ENCODE measurements around the gene ME3.

The ME3 gene

DNA sequence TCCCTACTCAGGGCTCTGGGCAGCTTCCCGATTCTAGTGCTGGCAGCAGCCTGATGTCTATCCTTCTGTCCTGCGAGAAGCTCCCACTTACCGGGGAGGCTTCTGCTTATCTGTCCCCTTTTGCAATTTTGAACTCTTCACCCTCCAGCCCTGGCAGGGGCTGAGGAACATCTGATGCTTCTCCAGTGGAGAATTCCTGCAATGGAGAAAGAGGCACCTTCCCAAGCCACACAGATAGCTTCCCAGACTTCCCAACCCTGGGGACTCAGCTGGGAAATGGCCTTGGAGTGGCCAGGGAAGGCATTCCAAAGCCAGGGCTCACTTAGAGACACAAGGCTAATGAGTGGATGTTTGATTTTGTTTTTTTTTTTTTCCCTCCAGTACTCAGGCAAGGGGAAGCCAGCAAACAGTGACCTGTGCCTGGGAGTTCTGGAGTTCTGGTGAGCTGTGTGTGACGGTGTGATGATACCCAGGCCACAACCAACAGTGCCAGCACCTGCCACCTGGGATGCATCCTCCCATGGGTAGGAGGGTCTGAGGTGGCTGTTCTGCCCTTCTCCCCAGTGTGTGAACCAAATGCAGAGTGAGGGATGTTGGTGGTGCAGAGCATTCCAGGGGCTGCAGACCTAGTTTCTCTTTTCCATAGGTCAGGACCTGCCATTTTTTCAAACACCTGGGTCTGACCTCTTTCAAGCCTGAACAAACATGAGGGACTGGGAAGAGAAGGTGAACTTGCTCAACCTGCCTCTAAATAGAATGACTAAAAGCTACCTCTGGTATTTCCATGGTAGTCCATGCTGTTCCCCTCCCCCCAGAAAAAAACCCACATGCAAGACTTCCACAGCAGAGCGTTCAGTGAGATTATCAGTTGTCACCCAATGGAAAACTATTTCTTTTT lies 202.7 kb downstream of the ME3 start:
- H3K27ac ChIP-seq (replicated peaks), result no peak overlapping the region
- no peak for TF ChIP-seq GABPA (IDR thresholded peaks at IDR 0.05; ENCODE audit: low read depth)
- TF ChIP-seq POLR2AphosphoS5 (IDR thresholded peaks at IDR 0.05; ENCODE audit: low read depth), result no peak
- no peak for TF ChIP-seq SPI1 (IDR thresholded peaks at IDR 0.05; ENCODE audit: borderline replicate concordance, low read depth)
- TF ChIP-seq, protein P1, sequence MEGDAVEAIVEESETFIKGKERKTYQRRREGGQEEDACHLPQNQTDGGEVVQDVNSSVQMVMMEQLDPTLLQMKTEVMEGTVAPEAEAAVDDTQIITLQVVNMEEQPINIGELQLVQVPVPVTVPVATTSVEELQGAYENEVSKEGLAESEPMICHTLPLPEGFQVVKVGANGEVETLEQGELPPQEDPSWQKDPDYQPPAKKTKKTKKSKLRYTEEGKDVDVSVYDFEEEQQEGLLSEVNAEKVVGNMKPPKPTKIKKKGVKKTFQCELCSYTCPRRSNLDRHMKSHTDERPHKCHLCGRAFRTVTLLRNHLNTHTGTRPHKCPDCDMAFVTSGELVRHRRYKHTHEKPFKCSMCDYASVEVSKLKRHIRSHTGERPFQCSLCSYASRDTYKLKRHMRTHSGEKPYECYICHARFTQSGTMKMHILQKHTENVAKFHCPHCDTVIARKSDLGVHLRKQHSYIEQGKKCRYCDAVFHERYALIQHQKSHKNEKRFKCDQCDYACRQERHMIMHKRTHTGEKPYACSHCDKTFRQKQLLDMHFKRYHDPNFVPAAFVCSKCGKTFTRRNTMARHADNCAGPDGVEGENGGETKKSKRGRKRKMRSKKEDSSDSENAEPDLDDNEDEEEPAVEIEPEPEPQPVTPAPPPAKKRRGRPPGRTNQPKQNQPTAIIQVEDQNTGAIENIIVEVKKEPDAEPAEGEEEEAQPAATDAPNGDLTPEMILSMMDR (IDR thresholded peaks at IDR 0.05; ENCODE audit: insufficient read depth, low read length), result no peak
- TF ChIP-seq, protein P2, sequence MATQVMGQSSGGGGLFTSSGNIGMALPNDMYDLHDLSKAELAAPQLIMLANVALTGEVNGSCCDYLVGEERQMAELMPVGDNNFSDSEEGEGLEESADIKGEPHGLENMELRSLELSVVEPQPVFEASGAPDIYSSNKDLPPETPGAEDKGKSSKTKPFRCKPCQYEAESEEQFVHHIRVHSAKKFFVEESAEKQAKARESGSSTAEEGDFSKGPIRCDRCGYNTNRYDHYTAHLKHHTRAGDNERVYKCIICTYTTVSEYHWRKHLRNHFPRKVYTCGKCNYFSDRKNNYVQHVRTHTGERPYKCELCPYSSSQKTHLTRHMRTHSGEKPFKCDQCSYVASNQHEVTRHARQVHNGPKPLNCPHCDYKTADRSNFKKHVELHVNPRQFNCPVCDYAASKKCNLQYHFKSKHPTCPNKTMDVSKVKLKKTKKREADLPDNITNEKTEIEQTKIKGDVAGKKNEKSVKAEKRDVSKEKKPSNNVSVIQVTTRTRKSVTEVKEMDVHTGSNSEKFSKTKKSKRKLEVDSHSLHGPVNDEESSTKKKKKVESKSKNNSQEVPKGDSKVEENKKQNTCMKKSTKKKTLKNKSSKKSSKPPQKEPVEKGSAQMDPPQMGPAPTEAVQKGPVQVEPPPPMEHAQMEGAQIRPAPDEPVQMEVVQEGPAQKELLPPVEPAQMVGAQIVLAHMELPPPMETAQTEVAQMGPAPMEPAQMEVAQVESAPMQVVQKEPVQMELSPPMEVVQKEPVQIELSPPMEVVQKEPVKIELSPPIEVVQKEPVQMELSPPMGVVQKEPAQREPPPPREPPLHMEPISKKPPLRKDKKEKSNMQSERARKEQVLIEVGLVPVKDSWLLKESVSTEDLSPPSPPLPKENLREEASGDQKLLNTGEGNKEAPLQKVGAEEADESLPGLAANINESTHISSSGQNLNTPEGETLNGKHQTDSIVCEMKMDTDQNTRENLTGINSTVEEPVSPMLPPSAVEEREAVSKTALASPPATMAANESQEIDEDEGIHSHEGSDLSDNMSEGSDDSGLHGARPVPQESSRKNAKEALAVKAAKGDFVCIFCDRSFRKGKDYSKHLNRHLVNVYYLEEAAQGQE (IDR thresholded peaks at IDR 0.05; ENCODE audit: insufficient replicate concordance, low read depth), result no peak
- H3K4me3 ChIP-seq (replicated peaks; ENCODE audit: insufficient read depth, low read length), result no peak overlapping the region
- DNase-seq (ENCODE audit: low read depth in 1 of 2, low spot score in 1 of 2), result no peak
- H3K27me3 ChIP-seq (ENCODE audit: insufficient read depth, poor library complexity, severe bottlenecking), result no peaks in the 10 kb centered on the region

DNA sequence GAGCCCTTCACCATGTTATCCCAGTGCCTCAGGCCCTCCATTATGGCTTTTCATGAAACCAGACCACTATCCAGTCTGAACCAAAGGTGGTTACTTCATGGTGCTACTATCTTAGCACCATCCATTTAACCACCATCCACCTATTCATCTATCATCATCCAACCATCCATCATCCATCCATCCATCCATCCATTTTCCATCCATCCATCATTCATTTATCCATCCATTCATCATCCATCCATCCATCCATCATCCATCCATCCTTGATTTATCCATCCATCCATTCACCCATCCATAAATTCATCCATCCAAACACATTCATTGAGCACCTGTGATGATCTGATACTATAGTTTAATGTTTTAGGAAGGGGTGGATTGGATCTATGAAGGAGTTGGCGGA lies 204.2 kb downstream of the ME3 start:
- no peak for DNase-seq (ENCODE audit: low read depth in 1 of 2, low spot score in 1 of 2)
- no peak overlapping the region for H3K27ac ChIP-seq (replicated peaks)
- TF ChIP-seq SPI1 (IDR thresholded peaks at IDR 0.05; ENCODE audit: borderline replicate concordance, low read depth) (no peak), GABPA (IDR thresholded peaks at IDR 0.05; ENCODE audit: low read depth) (no peak)
- TF ChIP-seq, protein P1 (IDR thresholded peaks at IDR 0.05; ENCODE audit: insufficient read depth, low read length), result no peak

DNA sequence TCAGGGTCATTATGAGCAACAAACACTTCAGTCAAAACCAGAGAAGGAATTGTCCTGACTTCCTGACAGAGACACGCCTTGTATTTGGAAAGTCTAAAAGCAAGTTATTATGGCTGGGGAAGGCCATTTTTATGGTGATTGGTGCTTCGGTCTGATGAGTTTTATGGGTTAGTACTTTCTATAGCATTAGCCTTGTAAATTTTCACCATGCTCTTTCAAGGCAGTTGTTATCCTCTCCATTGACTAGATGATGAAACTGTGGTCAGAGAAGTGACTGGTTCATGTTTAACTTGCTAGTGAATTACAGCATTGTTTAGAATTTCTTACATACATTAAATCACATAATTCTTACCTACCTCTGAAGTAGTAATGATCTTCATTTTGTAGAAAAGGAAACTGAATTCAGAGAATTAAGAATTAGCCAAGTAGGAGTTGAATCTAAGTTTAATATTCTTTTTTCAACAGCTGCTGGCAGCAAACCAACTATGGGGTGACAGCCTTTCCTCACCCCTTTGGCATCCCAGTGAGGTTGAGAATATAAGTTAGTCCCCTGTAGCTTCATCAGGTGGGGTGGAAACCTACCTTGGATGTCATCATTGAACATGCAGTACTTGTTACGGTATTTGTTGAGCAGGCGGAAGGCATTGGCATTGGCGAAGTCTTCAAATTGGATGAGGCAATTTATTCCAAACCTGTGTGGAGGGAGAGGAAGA lies 207.8 kb downstream of the ME3 start:
- TF ChIP-seq, protein P2 (IDR thresholded peaks at IDR 0.05; ENCODE audit: insufficient replicate concordance, low read depth), result no peak
- no peak overlapping the region for H3K4me3 ChIP-seq (replicated peaks; ENCODE audit: insufficient read depth, low read length)
- no peaks in the 10 kb centered on the region for H3K27me3 ChIP-seq (ENCODE audit: insufficient read depth, poor library complexity, severe bottlenecking)
- DNase-seq (ENCODE audit: low read depth in 1 of 2, low spot score in 1 of 2), result no peak
- H3K27ac ChIP-seq (replicated peaks), result no peak overlapping the region

More for the DNA sequence above, 204.2 kb downstream of the ME3 start:
- no peak overlapping the region for H3K4me3 ChIP-seq (replicated peaks; ENCODE audit: insufficient read depth, low read length)
- H3K27me3 ChIP-seq (ENCODE audit: insufficient read depth, poor library complexity, severe bottlenecking), result no peaks in the 10 kb centered on the region

DNA sequence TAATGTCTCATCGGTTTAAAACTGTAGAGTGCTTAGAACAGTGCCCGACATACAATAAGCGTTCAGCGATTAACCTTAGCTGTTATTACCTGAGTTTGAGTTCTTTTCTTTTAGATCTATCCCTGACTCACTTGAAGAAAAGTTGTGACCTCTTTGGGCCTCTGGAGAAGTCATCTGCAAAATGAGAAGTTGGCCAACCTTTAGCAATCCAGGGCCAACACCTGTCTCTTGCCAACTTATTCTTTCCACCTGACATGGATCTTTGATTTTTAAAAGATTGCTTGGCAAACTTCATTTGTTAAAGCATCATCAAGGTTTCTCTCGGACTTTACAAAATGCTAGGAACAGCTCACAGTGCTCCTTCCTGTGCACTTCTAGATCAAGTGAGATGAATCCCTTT lies 208.5 kb downstream of the ME3 start:
- TF ChIP-seq GABPA (IDR thresholded peaks at IDR 0.05; ENCODE audit: low read depth) (no peak), SPI1 (IDR thresholded peaks at IDR 0.05; ENCODE audit: borderline replicate concordance, low read depth) (no peak), POLR2AphosphoS5 (IDR thresholded peaks at IDR 0.05; ENCODE audit: low read depth) (no peak)
- TF ChIP-seq, protein P2 (IDR thresholded peaks at IDR 0.05; ENCODE audit: insufficient replicate concordance, low read depth), result no peak
- TF ChIP-seq, protein P1 (IDR thresholded peaks at IDR 0.05; ENCODE audit: insufficient read depth, low read length), result no peak
- DNase-seq (ENCODE audit: low read depth in 1 of 2, low spot score in 1 of 2), result no peak
- H3K4me3 ChIP-seq (replicated peaks; ENCODE audit: insufficient read depth, low read length), result no peak overlapping the region
- no peak overlapping the region for H3K27ac ChIP-seq (replicated peaks)
- H3K27me3 ChIP-seq (ENCODE audit: insufficient read depth, poor library complexity, severe bottlenecking), result no peaks in the 10 kb centered on the region

All from HL-60 (cell line).